ENCODE measurements around the gene TMEM272.
A peak's percentile ranks its signal among the peaks of the same experiment; 100 is the strongest.

Gene TMEM272

GRCh38 chr13:51780099-51780498 is 64.9 kb downstream of the TMEM272 start:
- no peak for DNase-seq (ENCODE audit: low read depth)

DNA sequence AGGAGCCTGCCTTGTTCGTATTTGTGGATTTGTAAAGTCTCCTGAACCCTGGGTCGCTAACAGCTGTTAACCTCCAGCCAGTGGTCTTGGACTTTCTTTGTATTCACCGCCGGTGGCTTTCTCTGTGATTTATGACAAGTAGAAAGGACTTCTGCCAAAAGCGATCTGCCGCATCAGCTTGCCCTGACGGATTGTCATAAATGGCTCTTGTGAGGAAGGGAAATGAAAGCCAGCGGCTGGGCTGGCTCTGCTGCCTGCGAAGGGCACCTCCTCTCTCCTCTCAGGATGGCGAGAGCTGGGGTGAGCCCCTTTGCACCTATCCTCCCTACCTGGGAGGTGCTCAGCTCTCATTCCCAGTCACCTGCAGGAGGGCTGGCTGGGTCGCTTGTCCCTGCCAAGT is 66.6 kb downstream of the TMEM272 start:
- DNase-seq (ENCODE audit: low read depth) = no peak

DNA sequence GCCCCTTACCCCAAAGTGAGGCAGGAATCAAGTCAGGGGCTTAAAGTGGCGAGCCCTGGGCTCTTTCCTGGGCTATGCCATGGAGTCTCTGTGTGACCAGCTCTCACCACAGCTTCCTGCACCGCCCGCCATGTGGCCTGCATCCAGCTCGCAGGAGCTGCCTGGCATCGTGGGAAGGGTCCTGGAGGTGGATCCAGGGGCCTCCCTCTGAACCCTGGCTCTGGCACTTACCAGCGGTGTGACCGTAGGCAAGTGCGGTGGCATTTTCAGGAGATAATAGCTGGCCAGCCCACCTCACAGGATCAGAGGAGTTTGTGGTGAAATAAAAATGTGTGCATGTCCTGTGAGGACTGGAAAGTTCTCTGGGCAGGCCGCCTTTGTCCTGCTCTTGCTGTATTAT is 67.1 kb downstream of the TMEM272 start:
- no peak for DNase-seq (ENCODE audit: low read depth)

GRCh38 chr13:51776179-51776578 is 68.8 kb downstream of the TMEM272 start:
- DNase-seq (ENCODE audit: low read depth) = no peak

DNA sequence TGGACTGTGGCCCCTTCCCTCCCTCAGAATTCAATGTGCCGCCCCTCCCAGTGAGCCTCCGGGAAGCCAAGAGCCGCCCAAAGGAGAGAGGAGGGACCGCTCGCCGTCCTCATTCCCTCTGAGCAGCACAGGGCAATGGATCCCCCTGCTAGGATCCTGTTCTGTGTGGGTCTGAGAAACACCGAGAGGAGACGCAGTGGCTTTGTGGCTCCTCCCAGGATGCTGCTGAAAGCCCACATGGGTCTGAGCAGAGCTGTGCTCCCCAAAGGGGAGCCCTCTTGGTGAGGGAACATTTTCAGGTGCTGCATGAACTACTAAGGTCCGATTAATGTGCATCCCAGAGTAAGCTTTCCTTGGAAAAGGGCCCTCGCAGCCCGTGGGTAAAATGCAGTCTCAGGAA is 71.5 kb downstream of the TMEM272 start:
- no peak for DNase-seq (ENCODE audit: low read depth)

DNA sequence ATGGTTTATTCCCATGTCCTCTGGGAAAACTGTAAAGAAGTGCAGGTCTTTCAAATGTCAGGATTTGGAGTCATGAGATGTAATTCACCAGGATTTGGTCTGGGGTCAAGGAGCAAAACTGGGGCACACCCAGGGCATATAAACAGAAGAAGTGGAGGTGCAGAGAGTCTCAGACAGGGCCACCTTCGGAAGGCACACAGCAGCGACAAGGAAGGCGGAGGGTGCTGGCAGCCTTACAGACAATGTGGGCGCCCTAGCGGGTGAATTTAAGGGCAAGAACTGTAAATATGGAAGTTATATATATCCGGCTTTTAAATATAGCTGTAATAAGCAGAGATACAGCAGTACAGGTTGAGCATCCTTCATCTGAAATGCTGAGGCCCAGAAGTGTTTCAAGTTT is 72.2 kb downstream of the TMEM272 start:
- DNase-seq (ENCODE audit: low read depth) = no peak

DNA sequence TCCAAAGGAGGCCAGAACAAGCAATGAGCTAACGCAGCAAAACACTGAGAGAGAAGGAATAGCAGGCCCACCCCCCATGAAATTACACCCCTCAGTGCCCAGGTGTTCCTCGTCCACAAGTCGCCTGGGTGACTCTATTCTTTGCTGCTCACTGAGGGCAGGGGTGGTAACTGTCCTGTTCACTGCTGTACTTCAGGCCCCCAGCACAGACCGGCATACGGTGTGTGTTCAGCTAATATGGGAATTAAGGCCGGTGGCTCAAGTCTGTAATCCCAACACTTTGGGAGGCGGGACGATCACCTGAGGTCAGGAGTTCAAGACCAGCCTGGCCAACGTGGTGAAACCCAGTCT is 72.9 kb downstream of the TMEM272 start:
- no peak for DNase-seq (ENCODE audit: low read depth)

GRCh38 chr13:51771418-51772104 is 73.4 kb downstream of the TMEM272 start:
- no peak for DNase-seq (ENCODE audit: low read depth)

DNA sequence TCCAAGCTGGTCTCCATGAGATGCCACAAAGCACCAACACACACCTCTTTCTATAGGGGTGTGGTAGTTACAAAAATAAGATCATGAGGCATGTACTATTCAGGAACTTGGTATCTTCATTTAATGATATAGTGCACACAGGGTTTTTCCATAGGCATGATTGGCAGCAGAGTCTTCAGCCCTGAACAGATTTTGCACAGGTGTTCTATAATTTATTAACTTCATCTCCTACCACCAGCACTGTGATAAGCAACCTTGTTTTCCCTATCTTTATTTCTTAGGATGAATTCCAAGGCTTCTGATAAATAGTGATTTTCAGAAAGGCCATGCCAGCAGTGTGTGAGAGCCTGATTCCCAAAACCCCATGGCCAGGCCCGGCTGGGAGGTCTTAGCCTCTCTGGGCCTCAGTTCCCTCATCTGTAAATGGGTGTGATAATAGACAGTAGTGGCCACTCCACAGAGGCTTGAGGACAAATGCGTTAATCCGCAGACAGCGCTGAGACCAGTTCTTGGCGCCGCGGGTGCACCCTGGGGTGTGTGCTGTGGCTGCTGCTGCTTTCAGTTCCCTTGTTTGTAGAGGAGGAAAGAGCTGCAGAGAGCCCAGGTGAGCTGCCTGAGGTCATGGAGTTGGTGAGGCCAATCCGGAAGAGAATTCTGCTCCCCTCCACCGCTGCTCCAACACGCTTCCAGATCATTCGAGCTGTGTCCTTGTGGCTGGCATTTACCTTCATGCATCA is 74.1 kb downstream of the TMEM272 start:
- no peak for DNase-seq (ENCODE audit: low read depth)

- DNase-seq (ENCODE audit: low read depth) = no peak
Measured at GRCh38 chr13:51770160-51770559, 74.8 kb downstream of the TMEM272 start.

GRCh38 chr13:51769455-51770127 is 75.4 kb downstream of the TMEM272 start:
- no peak for DNase-seq (ENCODE audit: low read depth)

DNA sequence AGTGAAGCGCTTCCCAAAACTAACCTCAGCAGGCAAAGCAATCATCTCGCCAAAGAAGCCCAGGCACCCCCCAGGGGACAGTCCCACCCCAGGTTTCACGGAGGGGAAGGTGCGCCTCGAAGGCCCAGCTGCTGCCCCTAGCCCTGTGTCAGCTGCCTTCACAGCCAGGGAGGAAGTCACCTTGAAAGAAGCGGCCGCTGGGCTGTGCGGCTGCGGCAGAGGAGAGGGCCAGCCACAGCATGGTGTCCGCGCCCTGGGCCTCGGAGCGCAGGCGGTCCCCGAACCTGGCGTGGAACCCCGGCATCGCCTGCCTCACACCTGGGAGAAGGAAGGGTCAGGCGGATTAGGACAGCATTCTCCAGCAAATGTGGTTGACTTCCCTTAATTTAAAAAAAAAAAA is 76.0 kb downstream of the TMEM272 start:
- DNase-seq (ENCODE audit: low read depth) = no peak

DNA sequence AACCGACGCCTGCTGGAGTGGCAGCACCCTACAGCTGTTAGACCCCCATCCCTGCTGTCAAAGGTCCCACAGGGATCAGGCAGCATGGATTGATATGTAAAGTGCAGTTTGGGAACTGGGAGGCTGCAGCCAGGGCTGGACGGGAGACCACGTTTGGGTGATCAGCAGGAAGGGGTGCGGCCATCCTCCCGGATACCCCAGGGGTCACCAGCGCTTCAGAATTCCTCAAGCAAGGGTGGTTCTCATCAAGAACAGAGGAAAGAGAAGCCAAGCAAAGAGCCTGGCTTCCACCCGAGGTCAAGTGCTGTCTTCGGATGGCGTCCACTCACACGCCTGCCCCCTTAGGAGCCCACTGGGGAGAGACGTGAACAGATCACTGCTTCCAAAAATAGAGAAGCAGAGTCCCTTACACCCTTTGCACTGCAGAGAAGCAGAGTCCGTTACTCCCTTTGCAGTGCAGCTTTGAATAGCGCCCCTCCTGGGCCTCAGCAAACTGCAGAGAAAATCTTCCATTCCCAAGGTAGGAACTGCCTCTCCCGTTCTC is 76.5 kb downstream of the TMEM272 start:
- no peak for DNase-seq (ENCODE audit: low read depth)

DNA sequence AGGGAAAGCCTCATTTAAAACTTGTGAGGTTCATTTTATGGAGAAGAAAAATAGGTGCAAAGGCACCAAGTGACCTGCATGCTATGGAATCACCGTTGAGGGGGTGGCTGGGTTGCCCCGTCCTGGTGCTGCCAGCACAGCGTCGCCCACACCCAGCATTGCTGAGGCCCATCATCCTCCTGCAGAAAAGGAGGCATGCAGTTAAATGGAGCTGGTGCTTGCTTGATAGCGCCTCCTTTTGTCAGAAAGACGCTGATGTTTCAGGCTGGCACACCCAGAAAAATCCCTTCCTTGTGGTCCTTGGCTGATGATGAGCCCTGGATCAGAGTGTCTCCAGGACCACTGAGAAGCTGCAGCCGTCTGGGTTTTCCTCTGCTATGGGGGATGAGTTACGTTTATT is 77.9 kb downstream of the TMEM272 start:
- DNase-seq (ENCODE audit: low read depth) = no peak

GRCh38 chr13:51765142-51765515 is 79.8 kb downstream of the TMEM272 start:
- no peak for DNase-seq (ENCODE audit: low read depth)

- peak; percentile 89 for DNase-seq (ENCODE audit: low read depth)
Measured at GRCh38 chr13:51764184-51765141, 80.5 kb downstream of the TMEM272 start.

GRCh38 chr13:51763486-51763885 is 81.5 kb downstream of the TMEM272 start:
- DNase-seq (ENCODE audit: low read depth) = no peak

Measured in stromal cell of bone marrow (primary cell).